Activated gamma-delta T cell treated with Interleukin-2 at 50 U/mL for 16 hours (primary cell): ENCODE data around the gene PRDM16.

Experiments
- DNase-seq: peaks from one replicate; pipeline ENCODE4 v3.0.0-alpha.2; 2020

Gene PRDM16

DNA sequence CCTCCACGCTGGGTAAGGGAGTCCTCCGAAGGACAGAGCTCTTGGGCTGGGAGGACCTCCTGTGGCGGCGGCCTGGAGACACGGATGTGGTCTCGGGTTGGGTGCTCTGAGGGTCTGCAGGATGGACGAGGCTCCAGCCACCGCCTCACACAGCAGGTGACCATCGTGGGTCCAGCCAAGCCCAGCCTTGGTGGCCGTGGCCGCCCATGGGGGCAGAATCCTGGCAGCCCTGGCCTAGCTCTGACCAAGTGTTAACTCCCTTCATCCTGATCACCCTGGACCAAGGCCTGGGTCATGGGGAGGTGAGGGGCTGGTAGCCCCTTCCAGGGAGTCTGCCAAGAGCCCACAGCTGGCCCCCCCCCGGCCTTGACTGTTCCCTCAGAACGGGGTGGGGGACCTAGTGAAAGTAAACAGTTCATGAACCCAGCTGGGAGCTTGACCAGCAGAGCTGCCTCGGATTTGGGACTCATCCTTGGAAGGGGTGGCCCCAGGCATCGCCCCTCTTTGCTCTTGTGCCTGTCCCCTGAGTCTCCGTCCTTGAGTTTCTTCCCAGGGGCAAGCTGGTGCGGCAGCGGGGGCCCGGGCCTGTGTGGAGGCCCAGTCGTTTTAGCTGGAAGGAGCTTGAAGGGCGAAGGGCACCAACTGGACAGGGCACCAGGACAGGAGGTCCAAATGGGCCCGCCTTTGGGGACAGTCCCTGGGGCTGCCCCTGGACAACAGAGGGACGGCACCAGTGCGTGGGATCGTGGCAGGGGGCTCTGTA, 403.3 kb downstream of the PRDM16 start:
- DNase-seq: no peak

- no peak for DNase-seq
Observed at GRCh38 chr1:3472906-3473305, 403.9 kb downstream of the PRDM16 start.

- DNase-seq: no peak
Observed at GRCh38 chr1:3473381-3473844, 404.4 kb downstream of the PRDM16 start.

DNA sequence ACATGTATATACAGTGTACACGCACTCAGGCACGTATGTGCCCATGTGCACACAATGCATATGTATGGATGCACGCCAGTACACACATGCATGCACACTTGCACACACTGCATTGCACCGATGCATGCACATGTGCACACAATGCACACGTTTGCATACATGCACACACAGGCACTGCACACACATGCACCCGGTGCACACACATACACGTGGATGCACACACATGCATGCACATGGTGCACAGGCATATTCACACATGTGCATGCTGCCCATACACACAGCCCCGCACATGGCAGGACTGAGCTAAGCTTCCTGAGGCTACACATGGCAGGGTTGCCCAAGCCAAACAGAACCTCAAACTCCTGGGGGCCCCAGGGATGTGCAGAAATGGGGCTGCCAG, 405.0 kb downstream of the PRDM16 start:
- no peak for DNase-seq

- DNase-seq: no peak
Observed at GRCh38 chr1:3474421-3474820, 405.4 kb downstream of the PRDM16 start.

GRCh38 chr1:3475839-3476573, 407.0 kb downstream of the PRDM16 start:
- no peak for DNase-seq

GRCh38 chr1:3476666-3477065, 407.7 kb downstream of the PRDM16 start:
- no peak for DNase-seq

- DNase-seq: no peak
Observed at GRCh38 chr1:3477241-3477995, 408.4 kb downstream of the PRDM16 start.

DNA sequence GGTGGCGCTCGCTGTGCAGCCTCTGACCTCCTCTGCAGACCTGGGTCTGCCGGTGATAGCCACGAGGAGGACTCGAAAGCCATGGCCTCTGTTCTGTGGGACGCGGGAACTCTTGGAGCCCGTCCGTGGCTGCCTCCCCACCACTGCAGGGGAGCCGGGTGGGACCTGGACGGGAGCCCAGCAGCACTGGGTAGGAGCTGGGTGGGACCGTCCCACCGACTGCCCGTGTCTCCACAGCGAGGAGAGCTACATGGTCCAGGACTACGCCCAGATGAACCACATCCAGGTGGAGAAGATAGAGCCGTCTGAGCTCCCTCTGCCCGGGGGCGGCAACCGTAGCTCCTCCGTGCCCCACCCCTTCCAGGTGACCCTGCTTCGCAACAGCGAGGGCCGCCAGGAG, 409.2 kb downstream of the PRDM16 start:
- DNase-seq: no peak

DNA sequence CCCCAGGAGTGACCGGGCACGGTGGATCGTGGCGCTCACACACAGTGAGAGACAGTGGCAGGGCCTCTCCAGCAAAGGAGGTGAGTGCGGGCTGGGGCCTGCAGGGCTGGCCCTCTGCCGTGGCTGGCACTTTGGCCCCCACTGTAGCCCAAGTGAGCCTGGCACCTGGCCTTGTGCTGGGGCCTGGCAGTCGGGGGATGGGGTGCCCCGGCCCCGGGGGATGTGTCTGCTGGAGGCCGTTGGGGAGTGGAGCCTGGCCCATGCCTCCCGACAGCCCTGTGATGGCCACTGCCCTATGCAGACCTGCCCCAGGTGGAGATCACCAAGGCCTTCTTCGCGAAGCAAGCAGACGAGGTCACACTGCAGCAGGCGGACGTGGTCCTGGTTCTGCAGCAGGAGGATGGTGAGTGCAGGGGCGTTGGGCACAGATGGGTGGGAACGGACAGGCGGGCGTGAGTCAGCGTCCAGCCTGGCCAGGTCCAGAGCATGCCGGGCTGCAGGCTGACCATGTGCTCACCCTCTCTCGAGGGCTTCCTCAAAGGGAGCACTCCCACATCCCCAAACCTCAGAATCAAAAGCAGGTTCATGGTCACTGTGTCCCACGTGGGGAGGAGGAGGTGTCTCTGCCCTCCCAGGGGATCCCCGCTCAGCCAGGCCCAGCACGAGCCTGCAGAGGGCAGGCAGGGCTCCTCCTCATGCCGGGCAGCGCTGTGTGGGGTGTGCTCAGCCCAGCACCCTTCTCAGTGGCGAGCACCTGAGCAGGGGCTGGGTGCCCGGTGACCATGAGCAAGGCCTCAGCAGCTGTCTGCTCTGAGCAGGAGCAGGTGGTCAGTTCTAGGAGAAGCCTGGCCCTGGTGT, 410.7 kb downstream of the PRDM16 start:
- DNase-seq: no peak

- no peak for DNase-seq
Observed at GRCh38 chr1:3480369-3480719, 411.3 kb downstream of the PRDM16 start.

DNA sequence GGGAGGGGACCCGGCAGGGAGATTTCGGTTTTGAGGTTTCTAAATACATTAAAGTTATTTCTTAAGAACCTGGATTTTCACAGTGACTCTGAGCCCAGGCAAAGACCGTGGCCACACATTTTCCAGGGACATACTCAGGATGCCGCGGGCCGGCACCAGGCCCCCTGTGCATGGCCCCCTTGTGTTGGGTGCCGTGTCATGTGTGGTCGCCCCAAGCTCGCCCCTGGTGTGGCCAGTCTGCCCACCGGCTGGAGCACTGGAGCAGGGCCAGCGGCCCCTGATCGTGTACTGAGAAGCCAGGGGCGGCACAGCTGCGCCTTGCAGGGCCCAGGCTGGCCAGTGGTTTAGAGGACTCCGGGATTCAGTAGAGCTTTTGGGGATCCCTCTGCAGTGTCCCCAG, 412.0 kb downstream of the PRDM16 start:
- DNase-seq: no peak

- DNase-seq: no peak
Observed at GRCh38 chr1:3481836-3482375, 412.9 kb downstream of the PRDM16 start.

- no peak for DNase-seq
Observed at GRCh38 chr1:3482378-3482849, 413.4 kb downstream of the PRDM16 start.

- no peak for DNase-seq
Observed at GRCh38 chr1:3483380-3483779, 414.4 kb downstream of the PRDM16 start.

GRCh38 chr1:3483801-3484444, 414.9 kb downstream of the PRDM16 start:
- peak; percentile 19 for DNase-seq

DNA sequence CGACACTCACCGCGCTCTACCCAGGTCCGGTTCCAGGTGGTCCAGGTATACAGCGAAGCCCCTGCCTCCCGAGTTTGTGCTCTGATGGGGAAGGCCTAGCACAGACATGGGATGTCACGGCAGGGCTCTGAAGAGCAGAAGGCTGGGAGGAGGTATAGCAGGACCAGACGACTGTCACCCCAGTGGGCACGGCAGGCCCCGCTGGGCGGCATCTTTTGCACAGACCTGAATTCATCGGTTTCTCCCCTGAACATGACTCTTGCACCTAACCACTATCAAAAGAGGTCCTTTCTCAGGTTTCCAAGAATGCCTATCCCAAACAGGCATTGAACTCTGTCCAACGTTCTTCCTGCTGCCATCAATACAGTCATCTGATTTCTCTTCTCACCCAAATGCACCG, 416.0 kb downstream of the PRDM16 start:
- no peak for DNase-seq
